GF-D8 (cell line): ENCODE data around the gene CHD6.

Experiments
- DNase-seq: peaks from one replicate; lab custom pipeline; 2025; lab: John Stamatoyannopoulos, UW

Gene CHD6

DNA sequence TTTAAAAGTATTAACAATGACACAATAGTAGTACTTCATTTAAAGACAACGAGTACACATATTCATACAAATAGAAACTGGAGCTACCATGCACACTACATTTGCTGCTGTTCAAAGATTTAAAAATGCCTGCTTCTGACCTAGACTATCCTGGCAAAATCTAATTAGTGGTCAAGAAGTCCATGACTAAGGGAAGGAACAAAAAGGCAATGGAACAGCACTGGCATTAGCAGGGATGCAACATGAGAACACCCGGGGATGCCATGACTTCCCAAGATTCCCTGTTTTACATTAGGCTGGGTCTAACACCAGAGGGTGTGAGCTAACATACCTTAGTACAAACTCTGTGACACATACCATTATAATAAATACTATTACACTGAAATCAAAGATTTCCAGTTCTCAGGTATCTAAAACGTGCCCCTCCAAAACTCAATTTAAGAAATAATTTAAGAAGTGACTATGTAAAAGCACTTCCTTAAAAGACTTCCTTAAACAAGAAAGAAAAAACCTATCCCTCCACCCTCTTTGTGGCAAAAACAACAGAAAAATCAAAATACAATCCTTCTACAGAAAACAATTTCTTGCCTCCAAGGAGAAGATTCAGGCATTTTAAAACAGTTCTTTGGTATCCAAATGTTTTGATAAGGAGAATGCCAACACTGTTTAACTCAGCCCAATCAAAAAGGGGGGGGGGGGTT, 25.5 kb downstream of the CHD6 start:
- DNase-seq: no peak

DNA sequence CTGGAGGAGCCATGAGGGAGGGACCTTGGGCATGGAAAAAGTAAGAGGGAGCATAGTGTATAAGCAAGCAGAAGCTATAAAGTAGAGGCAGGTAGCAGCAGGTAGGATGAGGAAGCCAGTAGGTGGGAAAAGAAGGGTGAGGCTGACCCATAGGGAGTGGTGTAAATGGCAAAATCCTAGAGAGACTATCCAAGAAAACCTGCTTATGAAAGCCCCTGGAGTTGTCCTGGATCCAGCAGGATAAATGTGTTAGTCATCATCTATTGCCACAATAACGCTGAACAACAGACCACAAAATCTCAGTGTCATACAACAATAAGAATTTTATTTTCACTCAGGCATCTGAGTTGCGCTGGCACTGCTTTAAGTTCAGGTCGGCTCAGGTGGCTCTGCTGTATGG, 30.2 kb downstream of the CHD6 start:
- no peak for DNase-seq

- no peak for DNase-seq
Measured at GRCh38 chr20:41587523-41587922, 30.7 kb downstream of the CHD6 start.

- DNase-seq: no peak
Measured at GRCh38 chr20:41586772-41587171, 31.4 kb downstream of the CHD6 start.

GRCh38 chr20:41580350-41580749, 37.8 kb downstream of the CHD6 start:
- no peak for DNase-seq

GRCh38 chr20:41577129-41578009, 40.8 kb downstream of the CHD6 start:
- DNase-seq: no peak

GRCh38 chr20:41575412-41575811, 42.8 kb downstream of the CHD6 start:
- DNase-seq: no peak

DNA sequence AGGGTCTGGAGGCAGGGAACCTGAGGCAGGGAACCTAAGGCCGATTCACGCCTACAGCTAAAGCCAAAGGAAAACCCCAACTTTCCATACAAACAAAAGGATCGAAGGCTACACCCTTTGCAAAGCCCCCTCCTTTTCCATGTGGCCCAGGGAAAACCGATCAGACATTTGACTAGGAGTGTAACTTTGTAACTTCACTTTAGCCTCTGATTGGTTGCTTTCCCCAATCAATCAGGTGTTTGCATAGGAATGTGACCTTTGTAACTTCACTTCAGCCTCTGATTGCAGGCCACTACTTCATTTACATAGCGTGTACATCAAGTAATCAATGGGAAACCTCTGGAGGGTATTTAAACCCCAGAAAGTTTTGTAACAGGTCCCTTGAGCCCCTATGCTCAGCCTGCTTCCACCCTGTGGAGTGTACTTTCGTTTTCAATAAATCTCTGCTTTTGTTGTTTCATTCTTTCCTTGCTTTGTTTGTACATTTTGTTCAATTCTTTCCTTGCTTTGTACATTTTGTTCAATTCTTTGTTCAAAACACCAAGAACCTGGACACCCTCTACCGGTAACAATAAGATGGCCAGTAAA, 43.3 kb downstream of the CHD6 start:
- DNase-seq: no peak

DNA sequence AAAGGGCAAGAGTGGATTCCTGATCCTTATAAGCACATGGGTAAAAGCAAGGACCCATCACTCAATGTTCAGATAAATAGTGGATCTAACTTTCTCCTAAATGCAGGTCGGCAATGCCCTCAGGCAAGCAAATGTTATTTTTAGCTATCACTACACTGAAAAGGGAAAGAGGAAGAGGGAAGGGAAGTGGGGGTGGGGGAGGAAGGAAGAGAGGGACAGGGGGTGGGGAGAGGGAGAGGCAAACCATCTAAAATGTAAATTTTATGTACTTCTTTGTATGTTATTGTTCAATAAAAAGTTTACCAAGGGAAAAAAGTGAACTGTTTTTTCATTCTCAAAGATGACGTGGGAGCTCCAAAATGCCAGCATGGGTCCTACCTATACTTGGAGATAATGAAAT, 44.2 kb downstream of the CHD6 start:
- DNase-seq: no peak

DNA sequence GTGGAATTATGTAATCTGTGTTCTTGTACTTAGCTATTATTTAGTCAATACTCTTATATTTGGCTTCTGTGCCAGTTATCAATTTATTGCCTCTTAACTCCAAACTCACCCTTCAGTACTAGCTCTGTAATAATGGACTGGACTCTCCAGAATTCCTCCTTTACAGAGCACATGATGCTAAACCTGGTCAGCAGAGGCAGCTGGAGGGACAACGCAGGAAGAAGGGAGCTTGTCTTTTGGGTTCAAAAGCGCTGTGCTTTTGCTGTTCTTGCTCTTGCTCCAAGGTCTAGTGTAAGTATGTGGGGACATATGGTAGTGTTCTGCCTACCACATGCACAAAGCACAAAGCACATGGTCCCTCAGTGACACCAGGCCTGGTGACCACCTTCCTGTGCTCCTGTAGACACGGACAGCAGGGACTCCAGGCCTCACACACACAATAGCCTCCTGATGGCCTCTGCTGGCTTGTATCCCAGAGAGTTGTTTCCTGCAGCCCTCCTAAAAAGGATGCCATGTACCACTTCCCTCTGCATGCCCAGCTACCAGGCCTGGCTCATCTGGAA, 46.1 kb downstream of the CHD6 start:
- no peak for DNase-seq

DNA sequence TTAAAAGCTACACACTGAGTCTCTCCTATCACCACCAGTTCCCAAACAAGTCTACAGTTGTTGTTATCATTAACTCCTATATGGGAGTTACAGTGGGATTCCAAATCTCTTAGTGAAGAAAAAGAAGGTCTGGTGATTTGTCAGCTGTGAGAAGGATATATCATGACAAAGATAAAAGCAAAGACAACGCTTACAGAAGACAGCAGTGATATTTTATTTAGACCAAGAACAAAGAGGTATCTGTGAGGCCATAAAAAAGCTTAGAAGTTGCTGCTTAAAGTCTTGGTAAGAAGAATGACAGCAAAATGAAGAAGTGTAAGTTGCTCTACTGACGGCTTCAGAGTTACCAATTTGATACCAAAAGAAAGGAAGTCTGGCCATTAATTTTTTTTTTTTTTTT, 47.2 kb downstream of the CHD6 start:
- DNase-seq: no peak

DNA sequence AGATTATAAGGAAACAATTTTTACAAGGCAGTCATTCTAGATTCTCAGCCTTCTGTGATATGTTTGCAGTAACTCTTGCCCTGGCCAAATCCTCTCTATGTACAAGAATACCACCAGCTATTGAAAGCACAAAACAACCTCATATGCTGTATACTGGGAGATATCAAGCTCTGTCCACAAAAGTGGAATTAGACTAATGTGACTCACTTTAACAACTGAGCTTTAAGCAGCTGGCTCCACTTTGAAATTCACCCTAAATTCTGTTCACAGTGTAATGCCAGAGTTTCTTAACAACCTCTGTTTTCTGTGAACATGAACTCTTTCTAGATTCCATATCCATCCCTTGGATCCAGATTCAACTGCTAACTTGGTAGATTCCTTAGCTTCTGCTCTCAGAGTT, 47.6 kb downstream of the CHD6 start:
- DNase-seq: no peak

DNA sequence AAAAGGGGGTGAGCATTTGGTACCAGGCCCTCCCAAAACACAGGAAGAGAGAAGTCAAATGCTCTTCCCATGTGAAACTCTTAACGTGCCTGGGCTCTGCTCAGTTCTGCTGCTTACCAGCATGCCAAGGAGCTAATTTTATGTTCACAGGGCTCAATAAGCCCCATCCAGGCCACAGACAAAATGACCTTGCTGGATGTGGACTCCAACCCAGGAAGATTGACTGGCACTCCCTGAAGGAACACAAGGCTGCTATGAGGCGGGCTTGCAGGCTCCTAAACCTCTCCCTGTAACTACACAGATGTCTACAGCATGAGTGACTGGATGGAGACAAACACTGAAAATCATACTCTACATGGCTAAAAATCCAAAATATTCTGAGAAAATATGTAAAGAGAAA, 50.6 kb downstream of the CHD6 start:
- no peak for DNase-seq

DNA sequence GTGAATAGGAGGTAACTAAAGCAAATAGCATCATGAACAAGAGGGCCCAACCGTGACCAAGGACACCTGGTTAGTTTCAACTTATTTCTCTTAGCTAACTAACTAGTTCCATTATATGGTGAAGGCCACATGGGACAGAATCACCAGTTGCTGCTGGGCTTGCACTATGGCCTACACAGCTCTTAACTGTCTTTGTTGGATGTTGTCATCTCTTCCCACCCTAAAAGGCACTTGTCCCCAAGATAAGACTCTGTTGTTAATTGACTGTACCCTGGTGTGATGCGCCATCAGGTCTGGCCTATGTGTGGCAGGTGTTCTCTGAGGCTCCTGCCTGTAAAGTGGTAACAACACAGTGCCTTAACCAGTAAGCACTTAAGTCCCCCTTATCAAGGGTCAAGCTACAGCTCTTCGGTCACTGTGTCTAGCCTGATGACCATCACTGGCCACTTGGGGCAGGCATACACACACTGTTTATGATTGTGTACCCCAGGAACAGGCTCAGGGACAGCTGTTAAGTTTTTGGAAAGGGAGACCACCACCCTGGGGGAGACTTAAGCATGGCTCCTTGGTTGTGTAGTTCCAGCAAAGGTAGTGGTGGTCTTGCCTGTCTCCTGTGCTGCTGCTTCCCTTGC, 51.2 kb downstream of the CHD6 start:
- no peak for DNase-seq

DNA sequence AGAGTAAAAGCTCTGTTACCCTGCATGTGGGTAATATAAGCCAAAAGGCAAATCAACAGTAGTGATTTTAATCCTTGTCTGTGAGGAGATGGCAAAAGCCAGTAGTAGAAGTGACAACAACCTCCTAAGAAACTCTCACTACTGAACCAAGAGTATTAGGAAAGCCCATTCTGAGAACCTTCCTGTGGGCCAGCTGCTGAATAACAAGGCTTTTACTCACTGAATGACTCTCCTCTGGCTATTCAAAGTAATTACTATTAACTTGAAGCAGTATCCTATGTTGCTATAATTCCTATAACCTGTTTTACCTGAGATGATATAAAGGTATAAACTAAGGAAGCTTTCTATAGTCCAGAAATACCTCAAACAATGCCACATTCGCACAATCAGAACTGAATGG, 55.1 kb downstream of the CHD6 start:
- DNase-seq: no peak

DNA sequence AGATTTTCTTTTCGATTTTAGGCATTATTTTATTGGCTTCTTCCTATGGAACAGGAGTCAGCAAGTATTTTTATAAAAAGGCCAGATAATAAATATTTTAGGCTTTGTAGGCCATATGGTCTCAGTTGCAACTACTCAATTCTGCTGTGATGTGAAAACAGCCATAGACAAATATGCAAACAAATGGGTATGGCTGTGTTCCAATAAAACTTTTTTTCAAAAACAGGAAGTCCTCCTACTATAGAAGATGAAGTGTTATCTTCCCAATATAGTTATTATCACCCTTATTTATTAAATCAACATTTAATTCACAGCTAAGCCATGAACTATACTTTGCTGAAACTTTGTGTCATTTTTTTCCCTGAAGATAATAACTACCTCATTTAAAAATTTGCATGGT, 57.2 kb downstream of the CHD6 start:
- no peak for DNase-seq

DNA sequence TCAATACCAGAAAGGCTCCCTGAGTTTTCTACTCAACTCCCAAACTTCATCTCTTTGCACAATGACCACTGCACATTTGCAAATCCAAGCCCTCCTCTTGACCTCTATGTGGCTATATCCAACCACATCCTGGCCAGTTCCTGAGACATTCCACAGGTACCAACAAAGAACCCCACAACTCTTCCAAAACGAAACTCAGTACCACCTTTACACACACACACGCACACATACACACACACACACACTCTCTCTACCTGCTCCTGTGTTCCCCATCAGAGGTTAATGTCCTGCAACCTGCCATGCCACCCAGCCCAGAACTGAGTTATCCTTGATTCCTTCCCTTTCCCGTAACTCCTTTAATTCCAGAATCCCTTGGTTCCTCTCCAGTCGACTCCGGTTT, 58.5 kb downstream of the CHD6 start:
- DNase-seq: no peak

DNA sequence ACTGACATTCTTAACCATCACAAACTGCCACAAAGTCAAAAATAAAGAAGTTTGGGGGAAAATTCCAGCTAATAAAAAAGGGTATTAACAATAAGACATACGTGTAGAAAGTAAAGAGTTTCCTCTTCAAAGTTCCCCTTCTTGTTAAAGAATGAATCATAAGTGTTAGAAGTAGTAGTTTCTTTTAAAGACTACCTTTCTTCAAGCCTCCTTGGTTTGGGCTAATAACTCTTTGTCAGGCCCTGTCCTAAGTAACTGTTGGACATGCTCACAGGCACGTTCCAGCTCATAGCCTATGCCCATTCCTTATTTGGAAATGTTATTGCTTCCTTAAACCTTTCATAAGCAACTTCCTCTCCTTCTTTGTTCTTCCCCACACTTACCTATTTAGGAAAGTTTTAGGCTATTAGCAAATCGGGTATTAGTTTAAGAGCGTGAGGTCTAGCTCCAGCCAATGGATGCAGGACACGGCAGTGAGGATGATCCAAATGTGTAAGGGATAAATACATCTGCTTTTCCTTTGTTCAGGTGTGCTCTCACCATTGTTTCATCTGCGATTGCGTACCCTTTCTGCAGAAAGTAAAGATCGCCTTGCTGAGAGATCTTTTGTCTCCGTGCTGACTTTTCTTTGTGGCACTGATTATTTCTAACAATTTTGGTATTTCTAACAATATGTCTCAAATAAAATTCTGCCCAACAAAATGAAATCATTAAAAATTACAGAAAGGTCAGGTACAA, 64.9 kb downstream of the CHD6 start:
- no peak for DNase-seq

DNA sequence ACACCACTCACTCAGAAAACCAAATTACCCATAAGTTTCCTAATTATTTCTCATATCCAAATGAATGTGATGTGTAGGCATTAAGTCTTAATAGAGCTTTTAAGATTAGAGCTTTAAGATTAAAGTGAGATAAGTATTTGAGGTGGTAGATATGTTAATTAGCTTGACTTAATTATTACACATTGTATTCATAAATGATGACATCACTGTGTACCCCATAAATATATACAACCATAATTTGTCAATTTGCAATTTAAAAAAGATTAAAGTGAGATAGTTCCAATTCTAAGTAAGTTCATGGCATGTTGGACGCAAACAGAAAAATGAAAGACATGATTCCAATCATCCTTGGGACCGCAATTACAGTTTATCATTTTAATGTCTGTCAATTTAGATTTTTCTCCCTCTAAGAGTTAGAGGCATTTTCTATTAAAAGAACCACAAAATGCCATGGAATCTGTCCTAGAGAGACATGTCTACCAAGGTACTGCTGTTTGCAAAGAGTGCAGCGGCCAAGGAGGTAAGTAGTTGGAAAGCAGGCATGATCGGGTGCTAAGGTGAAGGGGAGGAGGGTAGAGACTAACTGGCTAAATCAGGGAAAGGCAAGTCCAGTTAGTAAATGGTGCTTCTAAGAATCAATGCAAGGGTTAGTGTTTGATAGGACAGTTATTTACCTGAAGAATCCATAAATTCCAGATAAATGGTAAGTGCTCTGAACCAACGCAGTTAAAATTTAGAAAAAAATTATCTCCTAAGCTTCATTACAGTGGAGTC, 65.7 kb downstream of the CHD6 start:
- DNase-seq: no peak

DNA sequence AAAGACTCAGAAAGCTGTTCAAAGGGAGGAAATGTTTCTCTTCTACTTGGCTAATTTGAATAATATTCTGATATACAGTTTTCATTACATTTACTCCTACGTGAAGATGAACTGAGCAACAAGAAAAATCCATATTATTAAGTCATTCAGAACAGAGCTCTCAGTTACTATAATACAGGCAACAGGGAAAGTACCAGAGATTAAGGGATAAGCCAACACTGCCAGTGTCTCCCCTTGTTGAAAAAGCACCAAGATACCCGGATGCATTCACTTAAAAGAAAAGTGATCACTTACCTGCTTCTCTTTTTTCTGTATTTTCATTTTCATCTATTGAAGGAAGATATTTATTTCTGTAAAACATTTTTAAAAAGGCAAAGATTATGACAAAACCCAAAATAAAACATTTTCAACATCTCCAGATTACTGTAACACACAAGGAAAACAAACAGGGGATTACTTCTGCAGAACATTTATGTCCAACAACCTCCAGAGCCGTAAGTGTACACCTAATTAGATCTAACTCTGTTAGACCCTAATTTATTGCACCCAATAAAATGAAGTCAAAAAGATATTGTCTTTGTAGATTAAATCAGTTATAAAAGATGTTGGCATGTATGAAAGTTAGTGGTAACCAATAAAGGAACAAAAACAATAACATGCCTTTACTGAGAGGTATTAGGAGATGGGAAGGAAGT, 67.0 kb downstream of the CHD6 start:
- no peak for DNase-seq
